Urothelium cell line (cell line): ENCODE measurements around the gene RENBP.
A peak's percentile ranks its signal among the peaks of the same experiment; 100 is the strongest.

Source experiments
- DNase-seq: peaks from one replicate; pipeline ENCODE4 v3.0.0; 2011; ENCODE audit warnings: low spot score, mixed read lengths
- FAIRE-seq: peaks from 2 replicates; lab custom pipeline; 2011; peaks lifted over from hg19 to GRCh38; lab: Jason Lieb, UNC

The RENBP gene

DNA sequence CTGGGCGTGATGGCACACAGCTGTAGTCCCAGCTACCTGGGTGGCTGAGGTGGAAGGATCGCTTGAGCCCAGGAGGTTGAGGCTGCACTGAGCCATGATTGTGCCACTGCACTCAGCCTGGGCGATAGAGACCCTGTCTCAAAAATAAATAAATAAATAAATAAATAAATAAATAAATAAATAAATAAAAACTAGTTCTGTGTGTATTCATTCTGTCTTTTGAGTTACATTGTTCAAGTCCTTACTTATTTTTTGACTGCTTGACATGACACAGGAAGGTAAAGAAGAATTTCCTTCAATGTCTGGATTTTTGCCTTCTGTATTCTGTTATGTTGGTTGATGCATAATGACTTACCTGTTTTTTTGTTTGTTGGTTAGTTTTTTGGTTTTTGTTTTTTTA lies 7.4 kb downstream of the RENBP start:
- DNase-seq (no peak), FAIRE-seq (no peak)

DNA sequence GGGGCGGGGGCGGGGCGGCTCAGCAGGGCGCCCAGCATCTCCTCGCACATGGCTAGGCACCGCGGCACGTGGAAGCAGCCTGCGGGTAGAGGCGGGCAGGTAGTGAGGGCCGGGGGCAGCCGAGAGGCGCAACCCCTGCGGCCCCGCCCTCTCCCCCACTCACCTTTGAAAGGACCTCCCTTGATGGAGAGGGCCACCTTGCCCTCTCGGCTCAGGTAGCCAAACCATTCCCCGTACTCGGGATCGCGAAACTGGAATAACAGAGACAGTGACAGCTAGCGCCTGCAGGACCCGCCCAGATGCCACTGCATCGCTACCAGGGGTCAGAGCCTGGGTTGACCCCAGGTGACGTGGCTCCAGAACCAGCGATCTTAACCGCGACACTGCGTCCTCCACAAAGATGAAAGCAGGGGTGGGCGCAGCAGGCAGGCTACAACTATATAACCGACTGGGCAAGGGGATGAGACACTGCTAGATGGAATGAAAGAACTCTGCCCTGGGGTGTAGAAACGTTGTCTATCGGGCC lies 9.1 kb downstream of the RENBP start:
- DNase-seq (no peak), FAIRE-seq (no peak)

DNA sequence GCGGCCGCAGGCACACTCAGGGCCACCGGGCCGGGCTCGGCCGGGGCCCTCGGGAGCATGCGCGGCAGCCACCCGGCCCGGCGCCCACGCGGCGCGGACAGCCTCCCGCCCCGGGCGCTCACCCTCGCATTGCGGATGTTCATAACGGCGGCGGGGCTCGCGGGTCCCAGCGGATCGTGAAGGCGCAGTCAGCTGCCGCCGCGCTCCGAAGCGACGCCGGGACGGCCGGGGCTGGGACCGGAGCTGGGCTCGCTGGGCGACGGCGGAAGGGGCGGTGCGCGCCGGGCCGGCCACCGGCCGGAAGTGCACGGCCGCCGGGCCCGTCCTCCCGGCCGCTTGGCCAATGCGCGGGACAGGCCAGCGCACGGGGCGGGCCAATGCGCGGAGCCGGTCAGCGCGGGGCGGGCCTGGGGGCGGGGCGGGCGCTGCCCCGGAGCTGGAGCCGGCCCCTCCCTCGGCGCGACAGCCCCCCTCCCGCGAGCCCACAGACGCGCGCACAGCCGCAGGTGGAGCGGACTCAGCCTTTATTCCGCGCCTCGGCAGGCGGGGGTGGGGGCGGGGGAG lies 9.6 kb downstream of the RENBP start, which contains the start of gene NAA10:
NAA10 (minus strand) TSS at position 276 of the 564 bp plus-strand sequence; CDS start at position 143, 133 bp downstream.
- DNase-seq (peak; percentile 94), FAIRE-seq (peak; percentile 69)

DNA sequence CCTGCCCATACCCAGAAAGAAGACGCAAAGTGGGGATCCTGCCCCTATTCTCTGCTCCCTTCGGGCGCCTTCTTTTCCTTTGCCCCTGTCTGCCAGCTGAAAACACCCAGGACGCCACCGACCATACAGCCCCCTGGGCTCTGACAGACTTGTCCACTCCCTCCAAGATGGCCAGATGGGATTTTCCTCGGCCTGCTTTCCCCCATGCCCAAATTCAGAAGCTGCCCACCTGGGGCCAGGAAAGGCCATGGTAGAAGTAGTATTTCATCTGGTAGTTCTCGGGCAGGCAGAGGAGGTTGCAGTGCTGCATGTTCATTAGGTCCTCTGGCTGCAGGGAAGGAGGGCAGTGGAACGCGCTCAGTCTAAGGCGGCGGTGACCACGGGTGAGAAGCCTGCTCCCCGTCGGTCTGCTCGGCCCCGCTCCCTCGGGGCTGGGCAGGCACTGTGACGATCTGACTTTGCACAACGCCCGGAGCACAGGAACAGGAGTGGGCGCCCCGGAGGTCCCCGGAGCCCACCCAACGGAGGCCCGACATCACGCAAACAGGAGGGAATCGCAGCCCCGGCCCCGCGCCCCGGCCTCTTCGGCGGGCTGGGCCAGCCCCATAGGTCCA lies 10.2 kb downstream of the RENBP start:
- DNase-seq (no peak), FAIRE-seq (no peak)

DNA sequence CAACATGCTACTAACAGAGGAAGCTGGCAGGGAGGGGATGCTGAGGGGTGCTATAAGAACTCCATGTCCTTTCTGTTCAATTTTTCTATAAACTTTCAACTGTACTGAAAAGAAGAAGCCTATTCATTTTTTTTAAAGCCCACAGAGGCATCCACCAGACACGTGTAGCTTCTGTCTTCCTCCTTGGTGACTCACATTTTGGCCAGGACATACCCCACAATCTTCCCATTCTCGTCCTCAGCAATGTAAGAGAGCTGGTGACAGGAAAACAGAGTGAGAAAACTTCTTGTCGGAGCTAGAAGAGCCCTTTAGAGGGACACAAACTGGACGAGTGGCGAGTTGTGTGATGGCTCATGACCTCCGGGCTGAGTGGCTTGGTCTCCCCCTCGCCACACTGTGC lies 10.7 kb downstream of the RENBP start:
- FAIRE-seq (no peak), DNase-seq (no peak)

DNA sequence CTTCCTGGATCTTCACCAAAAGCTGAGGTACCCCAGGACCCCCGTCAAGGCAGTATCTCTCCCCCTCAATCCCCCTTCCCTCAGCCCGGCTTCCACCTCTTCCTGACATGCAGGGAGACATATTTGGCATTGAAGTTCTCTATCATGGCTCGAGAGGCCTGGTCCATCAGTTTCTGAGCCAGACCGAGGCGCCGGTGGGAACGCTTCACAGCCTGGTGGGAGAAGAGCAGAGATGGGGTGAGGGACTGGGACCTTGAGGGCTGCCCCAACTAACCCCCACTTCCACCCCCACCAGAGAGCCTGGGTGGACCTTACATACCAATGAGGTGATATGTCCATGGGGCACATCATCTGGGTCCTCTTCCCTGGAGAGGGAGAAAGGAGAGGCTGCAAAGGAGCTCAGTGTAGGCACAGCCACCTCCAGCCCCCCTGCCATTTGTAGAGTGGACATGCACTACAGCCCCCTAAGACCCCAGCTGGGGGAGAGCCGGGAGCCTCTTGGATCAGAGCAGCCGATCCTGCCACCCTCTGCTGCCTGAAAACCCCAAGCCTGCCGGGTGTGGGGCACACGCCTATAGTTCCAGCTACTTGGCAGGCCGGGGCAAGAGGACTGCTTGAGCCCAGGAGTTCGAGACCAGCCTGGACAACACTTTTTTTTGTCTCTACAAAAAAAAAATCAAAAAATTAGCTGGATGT lies 12.1 kb downstream of the RENBP start:
- DNase-seq (no peak), FAIRE-seq (no peak)

DNA sequence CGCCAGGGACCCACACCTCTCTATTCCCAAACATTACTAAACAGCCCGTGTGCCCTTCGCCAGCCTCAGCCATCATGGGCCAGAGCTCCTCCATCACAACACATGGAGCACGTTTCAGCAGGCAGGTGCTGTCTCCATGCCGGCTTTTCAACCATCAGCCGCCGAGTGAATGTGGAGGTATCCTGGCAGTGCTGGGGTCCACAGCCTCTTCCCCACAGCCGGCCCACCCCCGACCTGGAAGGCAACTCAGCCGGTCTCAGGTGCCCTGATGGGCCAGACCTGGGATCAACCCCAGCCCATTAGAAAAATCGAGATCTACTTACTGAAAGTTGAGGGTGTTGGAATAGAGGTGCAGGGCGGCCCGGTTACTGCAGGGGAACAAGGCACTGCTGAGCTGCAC lies 12.7 kb downstream of the RENBP start:
- DNase-seq, result no peak

DNA sequence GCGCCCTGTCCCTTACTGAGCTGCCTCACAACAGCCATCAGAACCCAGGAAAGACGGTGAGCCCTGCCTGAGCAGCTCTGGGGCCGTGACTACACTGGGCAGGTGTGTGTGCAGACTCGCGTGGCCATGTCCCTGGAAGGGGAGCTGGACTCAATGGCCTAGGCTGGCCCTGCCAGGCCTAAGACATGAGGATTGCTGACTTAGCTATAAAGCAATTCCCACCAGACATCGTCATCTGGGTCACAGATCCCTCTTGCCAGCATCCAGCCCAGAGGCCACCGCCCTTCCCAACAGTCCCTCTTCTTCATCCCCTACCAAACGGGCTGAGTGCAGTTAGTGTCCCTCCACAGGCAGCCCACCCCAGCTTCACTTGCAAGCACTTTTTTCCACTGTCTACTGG lies 13.3 kb downstream of the RENBP start:
- no peak for DNase-seq
- no peak for FAIRE-seq

More for the DNA sequence above, 12.7 kb downstream of the RENBP start:
- FAIRE-seq, result no peak

DNA sequence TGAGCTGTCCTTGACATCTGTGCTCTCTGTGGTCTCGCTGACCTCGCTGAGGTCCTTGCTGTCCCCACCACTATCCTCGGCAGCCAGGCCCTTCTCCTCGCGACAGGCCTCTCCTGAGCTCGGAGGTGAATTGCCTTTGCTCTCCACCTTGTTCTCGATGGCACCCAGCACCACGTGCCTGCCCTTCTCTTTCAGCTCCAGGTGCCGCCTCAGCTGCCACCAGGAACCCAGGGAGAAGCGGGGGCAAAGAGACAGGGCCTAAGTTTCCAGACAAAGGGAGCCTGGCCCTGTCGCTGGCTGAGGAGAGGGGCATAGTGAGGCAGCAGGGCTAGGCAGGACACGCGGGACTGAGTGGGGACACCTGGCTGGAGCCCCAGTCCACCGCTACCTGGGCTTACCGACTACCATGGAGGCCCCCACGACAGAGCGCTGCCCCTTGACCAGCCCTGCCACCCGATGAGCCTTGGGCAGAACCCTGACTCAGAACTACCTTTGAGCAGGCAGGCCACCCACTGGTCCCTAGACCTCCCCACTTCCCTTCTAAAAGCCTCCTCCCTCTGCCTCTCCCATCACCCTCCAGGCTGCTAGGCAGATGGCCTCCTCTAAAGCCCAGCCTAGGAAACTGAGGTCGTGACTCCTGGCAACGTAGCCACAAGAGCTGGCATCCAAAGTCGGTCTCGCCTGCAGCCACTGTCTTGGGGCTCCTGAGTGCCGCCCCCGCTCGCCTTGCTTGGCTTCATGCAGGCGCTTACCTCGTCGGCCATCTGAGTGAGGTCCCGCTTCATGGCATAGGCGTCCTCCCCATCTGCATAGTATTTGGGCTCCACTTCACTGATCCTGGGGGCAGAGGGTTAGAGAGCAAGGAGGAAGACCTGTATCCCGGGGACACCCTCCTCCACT lies 14.2 kb downstream of the RENBP start:
- FAIRE-seq (no peak), DNase-seq (no peak)

DNA sequence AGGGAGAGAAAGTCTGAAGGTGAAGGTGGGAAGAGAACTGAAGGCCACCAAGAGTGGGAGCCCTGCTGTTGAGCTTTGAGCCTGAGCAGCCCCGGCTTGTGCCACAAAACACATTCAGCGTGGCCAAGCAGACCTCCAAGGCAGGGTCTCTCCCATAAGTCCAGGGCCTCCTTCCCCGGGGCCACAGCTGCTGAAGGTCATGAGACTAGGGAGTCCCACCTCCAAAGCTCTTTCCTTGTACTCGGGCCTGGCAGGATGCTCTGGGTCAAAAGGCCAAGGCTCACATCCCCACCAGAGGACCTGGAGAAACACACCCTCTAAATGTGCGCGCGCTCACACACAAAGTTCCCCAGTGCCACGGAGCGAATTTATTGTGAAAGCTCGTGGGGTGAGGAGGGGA lies 14.9 kb downstream of the RENBP start:
- FAIRE-seq, result no peak

DNA sequence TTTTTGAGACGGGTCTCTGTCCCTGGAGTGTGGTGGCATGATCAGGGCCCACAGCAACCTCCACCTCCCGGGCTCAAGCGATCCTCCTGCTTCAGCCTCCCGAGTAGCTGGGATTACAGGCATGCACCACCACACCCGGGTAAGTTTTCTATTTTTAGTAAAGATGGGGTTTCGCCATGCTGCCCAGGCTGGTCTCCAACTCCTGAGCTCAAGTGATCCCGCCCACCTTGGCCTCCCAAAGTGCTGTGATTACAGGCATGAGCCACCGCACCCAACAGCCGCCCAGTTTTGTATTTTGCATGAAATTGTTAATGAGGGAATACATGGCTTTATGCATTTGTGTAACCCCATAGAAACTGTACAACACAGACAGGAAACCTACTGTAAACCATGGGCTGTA lies 15.6 kb downstream of the RENBP start:
- FAIRE-seq (no peak), DNase-seq (no peak)

More for the DNA sequence above, 14.9 kb downstream of the RENBP start:
- DNase-seq, result no peak

DNA sequence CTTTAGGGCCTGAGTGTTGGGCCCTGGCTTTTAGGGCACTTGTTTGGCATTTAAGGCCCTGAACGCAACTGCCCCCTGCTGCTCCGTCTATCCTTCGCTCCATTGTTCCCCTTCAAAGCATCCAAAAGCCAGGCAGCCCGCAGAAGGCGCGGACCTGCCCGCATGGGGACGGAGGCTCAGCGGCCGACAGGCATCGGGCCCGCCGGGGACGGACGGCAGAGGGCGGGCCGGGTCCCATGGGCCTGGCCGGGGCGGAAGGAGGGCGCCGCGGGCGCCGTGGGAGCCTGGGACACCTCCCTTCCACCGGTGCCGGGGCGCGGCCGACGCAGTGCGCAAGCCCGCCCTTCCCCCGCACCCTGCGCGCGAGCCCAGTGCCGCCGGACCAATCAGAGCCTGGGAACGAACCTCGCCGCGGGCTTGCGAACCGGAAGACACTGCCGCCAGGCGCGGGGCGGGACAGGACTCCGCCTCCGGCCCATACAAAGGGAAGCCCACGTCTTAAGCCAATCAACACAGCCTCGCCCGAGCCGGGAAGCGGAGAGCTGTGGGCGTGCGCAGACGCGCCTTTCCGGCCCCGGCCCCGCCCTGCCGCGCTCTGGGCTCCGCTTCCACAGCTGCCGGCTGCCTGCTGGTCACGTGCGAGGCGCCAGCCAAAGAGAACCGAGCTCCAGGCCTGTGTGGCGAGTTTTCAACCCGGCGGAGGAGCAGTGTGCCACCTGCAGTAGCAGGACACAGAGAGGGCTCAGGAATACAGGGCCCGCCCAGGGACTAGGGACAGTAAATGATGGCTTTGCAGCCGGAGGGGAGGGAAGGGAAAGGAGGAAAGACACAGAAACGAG lies 16.3 kb downstream of the RENBP start:
- FAIRE-seq, result no peak
- peak; percentile 96 for DNase-seq

DNA sequence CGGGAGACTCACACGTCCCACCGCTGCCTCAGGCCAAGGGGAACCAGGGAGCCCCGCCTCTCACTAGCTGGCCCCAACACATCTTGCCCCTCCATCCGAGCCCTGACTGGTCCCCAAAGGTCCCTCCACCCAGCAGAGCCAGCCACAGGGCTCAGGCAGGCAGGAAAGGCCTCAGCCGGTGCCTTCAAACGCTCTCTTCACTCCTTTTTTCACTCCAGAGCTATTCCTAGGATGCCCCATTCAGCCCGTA lies 16.8 kb downstream of the RENBP start:
- no peak for FAIRE-seq

DNA sequence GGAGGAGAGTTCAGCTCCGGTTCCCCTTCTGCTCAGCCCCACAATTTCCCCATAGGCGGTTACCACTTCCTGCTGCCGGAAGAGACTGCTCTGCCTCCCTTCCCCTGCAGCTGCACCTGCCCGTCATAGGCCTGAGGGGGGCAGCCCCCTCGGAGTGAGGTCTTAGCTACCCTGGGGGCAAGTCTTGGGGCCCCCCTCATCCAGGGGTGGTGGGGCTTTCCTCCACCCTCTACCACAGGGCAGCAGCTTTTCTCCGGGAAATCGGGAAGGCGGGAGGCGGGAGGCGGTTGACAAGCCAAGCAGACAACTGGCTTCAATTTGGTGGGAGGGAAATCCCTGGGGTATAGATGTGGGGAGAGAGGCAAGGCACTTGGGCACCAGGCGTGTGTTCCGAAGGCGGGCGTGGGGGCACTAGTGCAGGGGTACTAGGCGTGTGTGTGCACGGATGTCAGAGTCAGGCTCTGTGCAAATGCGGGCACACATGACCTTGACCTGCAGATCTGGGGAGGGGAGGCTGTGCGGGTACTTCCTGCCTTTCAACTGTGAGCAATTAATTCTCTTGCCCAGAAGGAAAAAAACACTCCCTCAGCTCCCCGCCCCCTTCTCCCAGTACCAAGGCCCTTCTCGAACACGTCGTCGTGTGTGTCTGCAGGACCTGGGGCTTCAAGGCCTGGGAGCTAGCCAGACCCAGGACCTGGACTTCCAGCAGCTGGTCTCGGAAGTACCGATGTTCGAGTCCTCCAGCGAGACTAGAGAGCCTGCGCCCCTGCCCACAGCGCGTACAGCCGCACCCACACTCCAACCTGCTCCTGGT lies 17.4 kb downstream of the RENBP start:
- no peak for FAIRE-seq
- DNase-seq, result peak; percentile 36

More for the DNA sequence above, 16.8 kb downstream of the RENBP start:
- DNase-seq, result peak; percentile 11

DNA sequence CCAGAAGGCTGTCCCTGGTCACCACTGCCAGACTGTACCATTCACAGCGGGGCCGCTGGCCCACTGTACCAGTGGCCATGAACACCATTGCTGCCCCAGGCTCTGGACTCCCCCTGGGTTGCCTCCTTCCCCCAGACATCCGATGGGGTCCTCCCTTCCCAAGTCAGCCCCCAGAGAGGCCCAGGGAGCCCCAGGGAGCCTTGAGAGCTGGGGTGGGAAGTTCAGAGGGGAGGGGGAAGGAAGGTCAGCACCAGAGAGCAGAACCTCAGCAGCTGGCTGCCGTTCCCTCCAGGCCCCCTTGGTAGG lies 17.9 kb downstream of the RENBP start:
- DNase-seq, result no peak
- FAIRE-seq, result no peak

DNA sequence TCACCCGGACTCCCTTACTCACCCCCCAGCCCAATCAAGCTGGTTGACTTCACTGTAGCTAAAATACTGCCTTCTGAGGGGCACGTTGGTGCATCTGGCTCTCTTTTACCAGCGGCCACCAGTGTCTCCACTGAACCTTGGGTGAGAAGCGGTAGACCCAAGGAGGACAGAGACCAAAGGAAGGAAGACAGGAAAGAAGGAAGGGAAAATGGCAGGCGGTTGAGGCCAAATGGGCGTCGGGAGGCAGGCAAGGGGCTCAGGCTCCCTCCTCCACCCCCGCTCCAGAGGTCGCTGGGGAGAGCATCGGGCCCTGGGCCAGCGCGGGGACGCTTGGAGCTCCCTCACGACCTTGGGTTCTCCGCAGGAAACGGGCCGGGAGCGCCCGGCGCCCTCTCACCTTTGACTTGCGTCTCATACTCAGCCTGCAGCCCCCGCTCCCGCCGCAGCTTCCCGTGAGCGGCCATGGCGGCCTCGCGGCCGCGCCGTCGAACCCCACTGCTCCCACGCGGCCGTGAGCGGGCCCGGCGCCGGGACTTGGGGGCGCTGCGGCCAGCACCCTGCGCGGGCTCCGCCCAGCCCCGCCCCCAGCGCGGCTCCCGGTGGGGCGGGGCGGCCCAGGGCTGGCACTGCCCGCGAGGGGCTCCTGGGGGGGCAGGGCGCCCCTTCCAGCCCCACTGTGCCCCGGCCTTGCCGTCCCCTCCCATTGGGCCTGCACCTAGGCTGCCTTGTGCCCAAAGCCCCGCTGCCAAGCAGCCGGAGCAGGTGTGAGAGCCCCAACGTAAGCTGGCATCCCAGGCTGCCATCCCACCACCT lies 18.5 kb downstream of the RENBP start, which contains the start of gene ARHGAP4:
ARHGAP4 (minus strand) TSS at position 526 of the 813 bp plus-strand sequence; CDS start at position 464, 62 bp downstream.
- DNase-seq (no peak), FAIRE-seq (no peak)

DNA sequence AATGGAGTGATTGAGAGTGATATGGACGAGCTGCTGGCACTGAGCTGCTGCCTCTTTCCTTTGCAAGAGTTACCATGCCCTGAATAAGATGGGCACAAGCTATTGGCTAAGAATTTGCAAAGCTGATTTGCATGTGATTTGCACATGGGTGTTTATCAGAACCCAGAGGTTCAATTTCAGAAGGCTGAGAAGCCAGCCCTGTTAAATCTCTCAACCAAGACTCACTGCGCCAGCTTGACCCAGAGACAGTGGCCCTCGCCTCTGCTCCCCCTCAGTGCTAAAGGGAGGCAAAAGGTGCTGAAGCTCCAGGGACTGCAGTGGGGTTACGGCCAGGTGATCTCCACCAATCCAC lies 19.1 kb downstream of the RENBP start:
- no peak for DNase-seq
- FAIRE-seq, result no peak

DNA sequence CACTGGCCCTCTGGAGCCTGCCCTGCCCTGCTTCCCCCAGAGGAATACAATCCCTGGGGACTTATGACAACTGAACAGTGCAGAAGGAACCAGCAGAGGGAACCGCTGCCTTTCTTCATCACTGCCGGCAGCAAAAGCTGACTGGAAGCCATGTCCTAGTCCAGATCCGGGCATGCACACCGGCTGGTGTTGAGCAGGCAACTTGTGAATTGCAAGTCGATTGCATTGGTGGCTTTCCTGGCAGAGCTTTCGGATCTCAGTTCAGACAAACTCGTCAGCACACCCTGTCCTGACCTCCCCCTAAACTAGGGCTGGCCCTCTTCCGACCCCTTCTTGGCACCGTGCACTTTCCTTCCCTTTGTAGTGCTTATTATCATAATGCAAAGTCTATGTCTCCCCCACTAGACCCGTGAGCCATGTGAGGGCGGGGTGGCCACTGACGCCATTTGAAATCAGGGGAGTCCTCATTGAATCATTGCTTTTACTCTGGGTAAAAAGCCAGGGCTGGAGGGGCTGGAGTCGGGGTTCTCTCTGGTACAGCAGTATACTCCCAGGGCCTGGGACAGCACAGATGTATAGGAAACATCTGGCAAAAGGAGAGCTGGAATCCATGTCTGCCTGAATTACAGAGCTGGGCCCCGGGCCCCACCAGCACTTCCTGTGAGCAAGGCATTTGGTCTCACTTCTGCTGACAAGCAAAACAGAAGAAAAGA lies 20.1 kb downstream of the RENBP start:
- FAIRE-seq (no peak), DNase-seq (no peak)
